ENCODE results near the gene CTTNBP2.

The CTTNBP2 gene

GRCh38 chr7:117698018-117698417, 175.2 kb downstream of the CTTNBP2 start:
- no peak overlapping the region for H2AFZ ChIP-seq (ENCODE audit: low read depth, low read length)
- H3K36me3 ChIP-seq (replicated peaks; ENCODE audit: low read depth, low read length), result no peaks in the 10 kb centered on the region
- no peaks in the 10 kb centered on the region for H3K27me3 ChIP-seq (ENCODE audit: low read depth, low read length)
- H3K79me2 ChIP-seq (ENCODE audit: low read length), result no peaks in the 10 kb centered on the region
- H3K9me3 ChIP-seq (ENCODE audit: insufficient read depth, low read length), result no peaks in the 10 kb centered on the region
- no peaks in the 10 kb centered on the region for H4K20me1 ChIP-seq (ENCODE audit: insufficient read depth, low read length)
- no peaks in the 10 kb centered on the region for H3K4me1 ChIP-seq (ENCODE audit: low read length)
- no peak for TF ChIP-seq CTCF (IDR thresholded peaks at IDR 0.05; ENCODE audit: low read depth, low read length)
- TF ChIP-seq EZH2phosphoT487 (IDR thresholded peaks at IDR 0.05; ENCODE audit: low read depth), result no peak
- no peak overlapping the region for H3K9ac ChIP-seq (ENCODE audit: low read length)
- no peak overlapping the region for H3K4me2 ChIP-seq (ENCODE audit: low read length)
- no peak overlapping the region for H3K27ac ChIP-seq (ENCODE audit: low read length)
- H3K4me3 ChIP-seq (ENCODE audit: low read length), result no peak overlapping the region

- H3K4me2 ChIP-seq (ENCODE audit: low read length), result no peak overlapping the region
- H3K4me3 ChIP-seq (ENCODE audit: low read length), result no peak overlapping the region
- no peak overlapping the region for H3K27ac ChIP-seq (ENCODE audit: low read length)
- H3K27me3 ChIP-seq (ENCODE audit: low read depth, low read length), result no peaks in the 10 kb centered on the region
- H3K9ac ChIP-seq (ENCODE audit: low read length), result no peak overlapping the region
- no peak overlapping the region for H2AFZ ChIP-seq (ENCODE audit: low read depth, low read length)
- TF ChIP-seq EZH2phosphoT487 (IDR thresholded peaks at IDR 0.05; ENCODE audit: low read depth) (no peak), CTCF (IDR thresholded peaks at IDR 0.05; ENCODE audit: low read depth, low read length) (no peak)
- no peaks in the 10 kb centered on the region for H3K36me3 ChIP-seq (replicated peaks; ENCODE audit: low read depth, low read length)
- no peaks in the 10 kb centered on the region for H4K20me1 ChIP-seq (ENCODE audit: insufficient read depth, low read length)
- no peaks in the 10 kb centered on the region for H3K4me1 ChIP-seq (ENCODE audit: low read length)
- H3K79me2 ChIP-seq (ENCODE audit: low read length), result no peaks in the 10 kb centered on the region
- H3K9me3 ChIP-seq (ENCODE audit: insufficient read depth, low read length), result no peaks in the 10 kb centered on the region
Observed at GRCh38 chr7:117692338-117692737, 180.9 kb downstream of the CTTNBP2 start.

GRCh38 chr7:117690147-117690546, 183.1 kb downstream of the CTTNBP2 start:
- Histone ChIP-seq H3K9ac (ENCODE audit: low read length) (no peak overlapping the region), H3K9me3 (ENCODE audit: insufficient read depth, low read length) (no peaks in the 10 kb centered on the region), H3K4me1 (ENCODE audit: low read length) (no peaks in the 10 kb centered on the region), H3K27ac (ENCODE audit: low read length) (no peak overlapping the region), H4K20me1 (ENCODE audit: insufficient read depth, low read length) (no peaks in the 10 kb centered on the region), H2AFZ (ENCODE audit: low read depth, low read length) (no peak overlapping the region; the same call in 1 of the 2 replicates), H3K4me3 (ENCODE audit: low read length) (no peak overlapping the region), H3K4me2 (ENCODE audit: low read length) (no peak overlapping the region), H3K27me3 (ENCODE audit: low read depth, low read length) (no peaks in the 10 kb centered on the region), H3K36me3 (replicated peaks; ENCODE audit: low read depth, low read length) (no peaks in the 10 kb centered on the region), H3K79me2 (ENCODE audit: low read length) (no peaks in the 10 kb centered on the region)
- TF ChIP-seq EZH2phosphoT487 (IDR thresholded peaks at IDR 0.05; ENCODE audit: low read depth) (no peak), CTCF (IDR thresholded peaks at IDR 0.05; ENCODE audit: low read depth, low read length) (no peak)

GRCh38 chr7:117689406-117689805, 183.8 kb downstream of the CTTNBP2 start:
- no peaks in the 10 kb centered on the region for H3K9me3 ChIP-seq (ENCODE audit: insufficient read depth, low read length)
- no peaks in the 10 kb centered on the region for H3K4me1 ChIP-seq (ENCODE audit: low read length)
- H3K27ac ChIP-seq (ENCODE audit: low read length), result no peak overlapping the region
- no peaks in the 10 kb centered on the region for H4K20me1 ChIP-seq (ENCODE audit: insufficient read depth, low read length)
- TF ChIP-seq CTCF (IDR thresholded peaks at IDR 0.05; ENCODE audit: low read depth, low read length) (no peak), EZH2phosphoT487 (IDR thresholded peaks at IDR 0.05; ENCODE audit: low read depth) (no peak)
- H3K4me3 ChIP-seq (ENCODE audit: low read length), result no peak overlapping the region
- H3K36me3 ChIP-seq (replicated peaks; ENCODE audit: low read depth, low read length), result no peaks in the 10 kb centered on the region
- no peak overlapping the region for H2AFZ ChIP-seq (ENCODE audit: low read depth, low read length)
- H3K4me2 ChIP-seq (ENCODE audit: low read length), result no peak overlapping the region
- H3K9ac ChIP-seq (ENCODE audit: low read length), result no peak overlapping the region
- no peaks in the 10 kb centered on the region for H3K27me3 ChIP-seq (ENCODE audit: low read depth, low read length)
- H3K79me2 ChIP-seq (ENCODE audit: low read length), result no peaks in the 10 kb centered on the region
